Lower leg skin (tissue), 3 donors: ENCODE data around the gene SLC39A11.

Source experiments
- POLR2A ChIP-seq, 2 donors: fragments of 450-650 bp; IDR thresholded peaks; one replicate each; pipeline ENCODE4 v1.6.1; 2016 to 2017; ENCODE audit warnings: antibody characterized with exemption in 2 of 2, mild to moderate bottlenecking in 1 of 2, moderate library complexity in 1 of 2
- TF ChIP-seq, protein P1 (sequence below), 3 donors: fragments of 450-650 bp; IDR thresholded peaks; one replicate each; pipeline ENCODE4 v1.5.1; 2016; ENCODE audit warnings: antibody characterized with exemption in 3 of 3, mild to moderate bottlenecking in 3 of 3, moderate library complexity in 2 of 3

- TF ChIP-seq, protein P1, sequence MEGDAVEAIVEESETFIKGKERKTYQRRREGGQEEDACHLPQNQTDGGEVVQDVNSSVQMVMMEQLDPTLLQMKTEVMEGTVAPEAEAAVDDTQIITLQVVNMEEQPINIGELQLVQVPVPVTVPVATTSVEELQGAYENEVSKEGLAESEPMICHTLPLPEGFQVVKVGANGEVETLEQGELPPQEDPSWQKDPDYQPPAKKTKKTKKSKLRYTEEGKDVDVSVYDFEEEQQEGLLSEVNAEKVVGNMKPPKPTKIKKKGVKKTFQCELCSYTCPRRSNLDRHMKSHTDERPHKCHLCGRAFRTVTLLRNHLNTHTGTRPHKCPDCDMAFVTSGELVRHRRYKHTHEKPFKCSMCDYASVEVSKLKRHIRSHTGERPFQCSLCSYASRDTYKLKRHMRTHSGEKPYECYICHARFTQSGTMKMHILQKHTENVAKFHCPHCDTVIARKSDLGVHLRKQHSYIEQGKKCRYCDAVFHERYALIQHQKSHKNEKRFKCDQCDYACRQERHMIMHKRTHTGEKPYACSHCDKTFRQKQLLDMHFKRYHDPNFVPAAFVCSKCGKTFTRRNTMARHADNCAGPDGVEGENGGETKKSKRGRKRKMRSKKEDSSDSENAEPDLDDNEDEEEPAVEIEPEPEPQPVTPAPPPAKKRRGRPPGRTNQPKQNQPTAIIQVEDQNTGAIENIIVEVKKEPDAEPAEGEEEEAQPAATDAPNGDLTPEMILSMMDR (IDR thresholded peaks at IDR 0.05): no peak
- TF ChIP-seq POLR2A (IDR thresholded peaks at IDR 0.05): no peak
Observed at GRCh38 chr17:72811976-72812687, 280.4 kb downstream of the SLC39A11 start.
